CD4-positive, alpha-beta T cell treated with Interferon gamma for 1 hour (primary cell): ENCODE measurements around the gene COG5.

Source experiments
- DNase-seq: peaks from one replicate; pipeline ENCODE4 v3.0.0-alpha.2; 2020

The COG5 gene

DNA sequence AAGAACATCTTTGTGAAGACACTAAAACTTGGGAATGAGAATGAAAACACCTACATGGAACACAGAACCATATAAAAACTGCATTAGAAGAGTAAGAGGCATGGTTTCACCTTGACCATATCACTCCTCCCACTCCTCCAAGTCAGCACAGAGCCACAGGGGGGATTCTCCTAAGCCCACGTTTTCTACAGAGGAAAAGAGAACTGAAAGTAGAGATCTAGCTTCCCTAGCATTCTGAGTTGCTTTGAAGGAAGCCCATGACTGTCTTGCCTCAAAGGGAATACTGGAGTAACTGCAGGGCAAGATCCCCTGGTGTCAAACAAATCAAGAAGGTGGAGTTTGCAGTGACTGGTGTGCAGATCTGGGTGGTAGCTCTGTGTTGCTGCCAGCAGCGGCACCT is 351.0 kb downstream of the COG5 start:
- DNase-seq, result no peak

DNA sequence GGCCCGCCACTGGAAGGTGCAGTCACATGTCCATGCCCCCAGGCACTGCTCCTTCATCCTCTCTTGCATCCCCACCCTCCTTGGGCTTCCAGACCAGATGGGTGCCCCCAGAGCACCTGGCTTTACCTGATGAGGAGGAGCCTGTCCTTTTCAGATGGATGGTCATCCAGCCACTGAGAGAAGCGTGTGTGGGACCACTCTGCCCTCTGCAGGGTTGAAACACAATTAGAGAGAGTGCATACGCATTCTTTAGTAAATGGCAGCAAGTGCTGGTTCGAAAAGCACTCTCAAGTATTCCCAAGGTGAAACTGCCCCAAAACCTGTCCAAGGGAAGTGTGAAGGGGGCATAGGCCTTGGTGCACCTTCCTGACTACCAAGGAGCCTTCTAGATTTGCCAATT is 353.3 kb downstream of the COG5 start:
- DNase-seq, result no peak

DNA sequence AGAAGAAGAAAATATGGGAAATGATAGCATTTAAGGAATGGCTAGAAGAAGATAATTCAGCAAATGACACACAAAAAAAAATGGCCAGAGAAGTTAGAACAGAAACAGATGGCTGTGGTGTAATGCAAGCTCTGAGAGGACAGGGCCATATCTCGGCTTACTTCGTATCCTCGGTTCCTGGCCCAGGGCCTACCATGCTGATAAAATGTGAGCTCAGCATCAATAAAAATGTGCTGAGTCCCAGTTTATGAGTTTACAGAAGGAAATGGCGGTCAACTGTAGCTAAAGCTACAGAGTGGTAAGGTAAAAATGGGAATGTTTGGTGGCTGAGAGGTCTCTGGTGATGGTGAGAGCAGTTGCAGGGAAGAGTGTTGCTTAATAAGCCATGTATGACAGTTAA is 354.2 kb downstream of the COG5 start:
- no peak for DNase-seq

DNA sequence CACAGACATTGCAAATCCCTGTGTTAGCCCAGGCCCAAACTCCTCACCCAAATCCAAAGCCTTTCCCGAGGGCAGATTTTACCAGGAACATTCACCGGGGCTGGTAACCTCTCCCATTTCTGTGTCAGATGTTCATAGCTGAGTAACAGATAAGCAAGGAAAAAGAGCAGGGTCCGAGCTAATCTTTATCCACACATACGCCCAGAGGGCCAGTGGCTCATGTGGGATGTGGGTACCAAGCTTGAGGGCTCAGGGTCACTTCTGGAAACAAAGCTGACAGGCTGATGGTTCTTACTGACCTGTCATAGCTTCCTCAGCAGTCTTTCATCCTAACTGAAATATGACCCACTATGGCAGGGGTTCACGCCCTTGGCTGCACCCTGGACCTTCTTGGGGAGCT is 355.2 kb downstream of the COG5 start:
- no peak for DNase-seq

DNA sequence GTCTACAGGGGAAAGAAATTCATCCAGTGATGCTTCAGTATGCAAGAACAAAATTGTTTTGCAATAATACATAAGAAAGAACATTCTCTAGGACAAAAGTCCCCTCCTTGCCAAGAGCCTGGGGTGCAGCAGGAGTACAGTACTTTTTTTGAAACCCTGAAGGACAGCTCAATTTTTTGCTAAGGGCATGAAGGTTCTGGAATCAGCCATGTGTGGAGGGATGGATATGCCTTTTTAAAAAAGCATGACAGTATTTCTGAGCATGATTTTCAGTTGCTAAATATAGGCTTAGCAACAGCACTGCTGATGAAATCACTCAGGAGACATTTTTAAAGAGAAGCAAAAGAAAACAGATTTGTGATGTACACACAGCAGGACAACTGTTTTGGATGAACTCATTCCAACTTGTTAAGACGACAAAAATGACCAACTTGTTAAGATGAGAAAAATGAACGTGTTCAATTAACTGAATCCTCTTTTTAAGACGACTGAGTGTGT is 355.6 kb downstream of the COG5 start:
- DNase-seq, result no peak

DNA sequence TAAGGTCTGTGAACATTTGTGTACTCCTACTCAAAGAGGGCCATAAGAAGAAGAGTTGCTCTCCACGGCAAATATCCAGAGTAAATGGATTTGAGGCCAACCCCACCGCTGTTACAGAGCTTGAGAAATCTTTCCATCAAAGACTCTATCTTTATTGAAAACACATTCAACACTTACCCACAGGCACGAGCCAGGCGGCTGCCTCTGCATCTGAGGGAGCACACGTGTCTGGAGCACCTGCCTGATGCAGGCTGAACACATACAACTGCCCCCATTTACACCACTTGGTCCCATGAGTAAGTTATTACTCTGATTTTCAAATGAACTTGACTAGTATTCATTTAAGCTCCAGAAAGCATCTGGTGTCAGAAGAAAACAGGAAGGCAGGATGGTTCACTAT is 356.3 kb downstream of the COG5 start:
- no peak for DNase-seq

DNA sequence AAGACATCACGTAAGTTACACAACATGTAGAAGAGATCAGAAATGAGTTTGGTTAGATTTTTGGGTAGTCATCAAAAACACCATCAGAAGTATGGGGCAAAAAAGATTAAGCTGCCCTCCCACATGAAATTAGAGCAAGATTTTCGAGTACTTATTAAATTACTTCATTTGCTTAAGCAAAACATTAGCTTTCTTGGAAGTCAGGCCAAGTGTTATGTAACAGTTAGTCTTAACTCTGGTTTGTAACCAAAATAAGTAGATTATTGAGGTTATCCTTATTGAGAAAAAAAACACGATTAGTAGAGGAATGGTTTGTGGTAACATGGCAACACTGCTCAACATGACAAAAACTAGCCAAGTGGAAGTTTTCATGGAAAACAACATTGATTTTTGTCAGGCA is 357.0 kb downstream of the COG5 start:
- DNase-seq, result no peak

DNA sequence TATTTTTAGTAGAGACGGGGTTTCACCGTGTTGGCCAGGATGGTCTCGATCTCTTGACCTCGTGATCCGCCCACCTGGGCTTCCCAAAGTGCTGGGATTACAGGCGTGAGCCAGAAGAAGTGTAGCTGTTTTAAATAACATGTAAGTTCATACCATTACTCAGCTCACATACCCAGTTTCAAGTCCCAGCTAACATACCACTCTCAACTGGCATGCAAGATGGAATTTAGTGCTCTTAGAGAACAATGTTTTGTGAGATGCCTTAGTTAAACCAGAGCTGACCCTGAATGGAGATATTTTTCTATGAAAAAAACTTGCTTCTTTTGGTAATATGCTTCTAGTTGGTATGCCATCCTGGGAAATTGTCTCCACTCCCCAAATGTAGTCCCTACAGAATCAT is 357.6 kb downstream of the COG5 start:
- no peak for DNase-seq

DNA sequence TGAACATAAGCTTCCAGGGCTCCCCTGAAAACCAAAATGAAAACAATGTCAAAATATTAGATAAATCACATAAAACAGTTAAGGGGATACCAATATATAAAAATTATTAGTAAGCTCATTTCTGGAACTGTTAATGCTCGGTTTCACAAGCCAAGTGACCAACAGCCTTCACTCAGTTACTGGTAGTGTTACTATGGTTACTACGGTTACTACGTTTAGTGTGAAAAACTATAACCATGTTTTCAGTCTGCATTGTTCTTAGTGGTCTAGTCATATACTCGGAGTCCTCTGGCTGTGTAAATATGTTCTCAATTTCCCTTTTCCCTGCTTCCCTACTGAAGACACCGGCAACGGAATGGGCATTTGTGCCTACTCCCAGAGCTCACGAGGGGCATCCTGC is 360.1 kb downstream of the COG5 start:
- no peak for DNase-seq

DNA sequence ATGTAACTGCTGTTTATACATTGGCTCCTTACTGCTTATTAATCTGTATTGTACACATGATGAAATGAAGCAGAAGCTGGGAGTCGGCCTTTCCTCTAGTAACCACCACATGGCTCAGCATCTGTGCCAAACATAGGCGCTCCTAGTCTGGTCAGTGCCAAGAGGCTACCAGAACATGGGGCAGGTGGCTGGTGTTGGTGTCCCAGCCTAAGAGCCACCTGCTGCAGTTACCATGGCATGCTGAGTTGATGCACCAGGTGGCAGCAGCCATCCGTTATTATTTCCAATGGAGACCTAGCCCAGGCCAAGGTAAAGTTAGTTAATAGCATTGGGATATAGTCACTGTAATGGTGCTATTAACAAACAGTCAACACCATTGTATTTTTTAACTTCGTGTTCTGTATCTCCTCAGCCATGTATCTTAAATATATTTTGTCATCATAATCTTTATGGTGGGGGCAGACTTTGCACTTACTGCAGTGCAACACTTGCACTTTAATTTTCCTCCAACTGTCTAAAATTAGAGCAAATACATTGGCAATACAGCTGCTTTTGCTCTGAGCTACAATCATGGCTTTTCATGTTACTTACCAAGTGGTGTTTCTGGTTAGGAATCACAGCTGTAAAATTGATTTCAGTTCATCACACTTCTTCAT is 361.8 kb downstream of the COG5 start:
- DNase-seq, result no peak

DNA sequence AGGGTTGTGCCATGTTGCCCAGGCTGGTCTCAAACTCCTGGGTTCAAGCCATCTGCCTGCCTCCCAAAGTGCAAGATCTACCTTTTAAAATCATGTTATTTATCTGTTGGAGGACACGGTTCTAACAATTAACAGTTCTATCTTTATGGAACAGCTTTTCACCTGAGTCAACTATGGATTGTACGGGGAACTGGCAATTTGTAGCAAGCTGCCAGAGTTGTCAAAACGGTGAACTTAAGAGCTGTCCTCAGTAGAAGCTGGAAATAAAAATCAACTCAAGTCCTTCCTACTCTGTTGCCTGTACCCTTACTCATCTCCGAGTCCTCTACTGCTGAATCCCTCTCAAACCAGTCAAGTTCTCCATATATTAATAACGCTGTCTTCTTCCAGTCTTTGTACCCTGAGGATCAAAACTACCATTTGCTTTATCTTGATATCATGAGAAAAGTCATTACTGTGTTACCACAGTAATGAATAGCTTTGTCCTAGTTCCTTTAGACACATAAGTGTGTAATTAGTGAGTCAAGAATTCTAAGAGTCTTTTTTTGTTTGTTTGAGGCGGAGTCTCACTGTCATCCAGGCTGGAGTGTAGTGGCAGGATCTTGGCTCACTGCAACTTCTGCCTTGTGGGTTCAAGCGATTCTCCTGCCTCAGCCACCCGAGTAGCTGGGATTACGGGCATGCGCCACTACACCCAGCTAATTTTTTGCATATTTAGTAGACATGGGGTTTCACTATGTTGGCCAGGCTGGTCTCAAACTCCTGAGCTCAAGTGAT is 366.7 kb downstream of the COG5 start:
- DNase-seq, result no peak

DNA sequence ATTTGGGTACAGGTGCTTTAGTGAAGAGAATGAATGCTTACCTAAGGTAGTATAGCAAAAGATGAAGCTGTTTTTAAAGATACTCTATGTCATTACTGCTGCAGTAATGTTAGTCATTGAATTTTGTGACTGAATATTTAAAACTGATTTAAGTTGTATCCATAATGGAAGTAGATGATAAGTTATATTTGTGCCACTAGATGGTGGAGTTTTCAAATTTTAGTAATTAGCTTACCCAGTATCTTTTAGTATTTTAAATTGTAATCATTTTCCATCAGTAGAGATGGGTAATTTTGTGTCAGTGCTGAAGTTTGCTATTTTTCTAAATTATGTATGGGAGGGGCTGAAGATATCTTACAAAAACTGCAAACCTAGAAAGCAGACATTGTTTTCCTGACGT is 369.7 kb downstream of the COG5 start:
- no peak for DNase-seq

DNA sequence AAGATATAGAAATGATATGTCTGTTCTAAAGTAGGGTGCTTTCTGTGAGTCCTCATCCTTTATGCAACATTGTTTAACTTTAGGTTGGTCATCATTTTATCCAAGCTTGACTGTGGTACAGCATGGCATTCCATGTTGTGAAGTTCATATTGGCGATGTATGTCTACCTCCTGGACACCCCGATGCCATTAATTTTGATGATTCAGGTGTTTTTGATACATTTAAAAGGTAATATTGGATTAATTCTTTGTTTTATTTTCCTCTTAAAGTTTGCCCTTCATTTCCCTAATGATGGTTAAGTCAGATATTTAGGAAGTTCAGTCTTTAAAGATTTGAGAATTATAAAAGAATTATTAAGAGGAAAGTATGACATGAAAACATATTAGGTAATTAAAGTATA is 373.6 kb downstream of the COG5 start:
- no peak for DNase-seq

DNA sequence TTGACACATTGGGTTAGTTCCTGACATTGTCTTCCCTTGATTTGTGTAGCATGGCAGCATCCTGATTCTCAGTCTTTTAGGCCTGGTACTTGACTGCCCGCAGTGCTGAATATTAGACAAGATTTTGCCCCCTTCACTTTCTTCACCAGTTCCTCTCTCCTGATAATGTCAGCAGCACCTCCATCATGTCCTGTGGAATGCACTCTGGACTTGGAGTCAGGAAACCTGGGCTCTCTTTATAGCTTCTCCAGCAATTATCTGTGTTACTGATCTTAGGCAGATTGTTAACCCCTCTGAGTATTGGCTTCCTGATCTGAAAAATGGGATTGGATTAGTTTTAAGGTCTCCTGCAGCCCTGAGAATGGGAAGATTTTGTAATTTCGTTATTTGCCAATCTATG is 375.9 kb downstream of the COG5 start:
- no peak for DNase-seq

DNA sequence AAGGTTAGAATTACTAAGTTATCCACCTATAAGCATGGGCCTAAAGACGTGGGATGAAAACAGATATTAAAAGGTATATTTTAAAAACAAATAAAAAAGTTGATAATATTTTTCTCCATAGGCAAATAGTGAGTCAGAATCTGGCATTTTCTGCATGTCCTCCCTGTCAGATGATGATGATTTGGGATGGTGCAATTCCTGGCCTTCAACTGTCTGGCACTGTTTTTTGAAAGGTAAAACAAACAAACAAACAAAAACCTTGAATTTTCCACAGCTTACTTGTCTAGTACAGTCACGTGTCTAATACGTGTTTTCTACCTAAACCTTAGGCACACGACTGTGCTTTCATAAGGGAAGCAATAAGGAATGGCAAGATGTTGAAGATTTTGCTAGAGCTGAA is 377.5 kb downstream of the COG5 start:
- no peak for DNase-seq

DNA sequence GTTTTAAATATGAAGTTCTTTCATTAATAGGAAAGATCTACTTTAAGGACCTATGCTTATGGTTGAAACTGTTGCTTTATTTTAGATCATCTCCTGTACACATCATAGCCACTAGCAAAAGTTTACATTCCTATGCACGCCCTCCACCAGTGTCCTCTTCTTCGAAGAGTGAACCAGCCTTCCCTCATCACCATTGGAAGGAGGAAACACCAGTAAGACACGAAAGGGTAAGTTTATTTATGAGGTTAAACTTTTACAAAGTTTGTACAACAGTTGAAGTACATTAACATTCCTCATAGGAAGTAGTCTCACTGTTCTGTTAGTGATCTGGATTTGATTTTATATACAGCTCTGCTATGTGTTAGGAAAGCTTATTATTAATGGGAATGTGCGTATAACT is 378.0 kb downstream of the COG5 start:
- DNase-seq, result no peak

DNA sequence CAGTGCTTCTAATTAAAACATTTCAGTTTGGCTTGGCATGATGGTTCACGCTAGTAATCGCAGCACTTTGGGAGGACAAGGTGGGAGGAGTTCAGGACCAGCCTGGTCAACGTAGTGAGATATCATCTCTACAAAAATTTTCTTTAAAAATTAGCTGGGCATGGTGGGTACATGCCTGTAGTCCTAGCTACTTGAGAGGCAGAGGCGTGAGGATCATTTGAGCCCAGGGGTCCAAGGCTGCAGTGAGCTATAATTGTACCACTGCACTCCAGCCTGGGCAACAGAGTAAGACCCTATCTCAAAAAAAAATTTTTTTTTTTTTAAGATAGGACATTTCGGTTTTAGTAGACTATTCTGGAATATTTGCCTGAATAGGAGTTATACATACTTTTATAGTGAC is 382.5 kb downstream of the COG5 start:
- DNase-seq, result no peak

DNA sequence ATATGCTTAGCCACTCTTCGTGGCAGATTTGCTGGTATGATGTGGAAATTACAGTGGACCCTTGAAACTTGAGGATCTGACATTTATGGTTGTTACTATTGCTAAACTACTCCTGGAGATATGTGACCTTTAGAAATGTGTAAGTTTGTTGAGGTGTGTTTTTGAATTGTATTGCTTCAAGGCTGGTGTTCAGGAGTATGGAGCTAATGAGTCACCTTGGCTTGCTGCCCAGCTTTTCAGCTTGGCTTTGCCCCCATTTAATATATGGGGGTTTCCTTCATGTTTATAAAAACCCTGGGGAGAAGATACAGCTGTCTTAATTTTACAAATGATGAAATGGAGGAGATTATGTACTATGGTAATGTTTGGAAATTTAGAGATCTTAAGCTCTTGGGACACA is 383.3 kb downstream of the COG5 start:
- DNase-seq, result no peak

DNA sequence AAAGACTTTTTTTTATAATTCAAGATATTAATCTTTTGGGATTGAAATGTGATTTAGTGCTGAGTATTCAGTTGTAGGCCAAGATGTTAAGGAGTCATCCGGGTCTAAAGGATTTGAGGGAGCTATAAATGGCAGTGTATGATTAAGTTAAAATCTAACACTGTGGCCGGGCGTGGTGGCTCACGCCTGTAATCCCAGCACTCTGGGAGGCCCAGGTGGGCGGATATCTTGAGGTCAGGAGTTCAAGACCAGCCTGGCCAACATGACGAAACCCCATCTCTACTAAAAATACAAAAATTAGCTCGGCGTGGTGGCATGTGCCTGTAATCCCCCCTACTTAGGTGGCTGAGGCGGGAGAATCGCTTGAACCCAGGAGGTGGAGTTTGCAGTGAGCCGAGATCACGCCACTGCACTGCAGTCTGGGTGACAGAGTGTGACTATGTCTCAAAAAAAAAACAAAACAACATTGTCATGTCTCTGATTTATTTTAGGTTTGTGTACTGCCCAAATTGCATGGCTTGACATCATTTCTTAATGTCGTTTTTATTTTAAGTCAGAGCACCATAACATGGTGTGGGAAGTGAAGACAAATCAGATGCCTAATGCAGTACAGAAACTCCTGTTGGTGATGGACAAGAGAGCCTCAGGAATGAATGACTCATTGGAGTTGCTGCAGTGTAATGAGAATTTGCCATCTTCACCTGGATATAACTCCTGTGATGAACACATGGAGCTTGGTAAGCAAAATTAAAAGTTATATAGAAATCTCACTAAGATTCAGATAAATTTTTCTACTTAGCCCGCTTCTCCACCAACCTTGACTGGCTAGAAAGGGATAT is 384.2 kb downstream of the COG5 start:
- no peak for DNase-seq

DNA sequence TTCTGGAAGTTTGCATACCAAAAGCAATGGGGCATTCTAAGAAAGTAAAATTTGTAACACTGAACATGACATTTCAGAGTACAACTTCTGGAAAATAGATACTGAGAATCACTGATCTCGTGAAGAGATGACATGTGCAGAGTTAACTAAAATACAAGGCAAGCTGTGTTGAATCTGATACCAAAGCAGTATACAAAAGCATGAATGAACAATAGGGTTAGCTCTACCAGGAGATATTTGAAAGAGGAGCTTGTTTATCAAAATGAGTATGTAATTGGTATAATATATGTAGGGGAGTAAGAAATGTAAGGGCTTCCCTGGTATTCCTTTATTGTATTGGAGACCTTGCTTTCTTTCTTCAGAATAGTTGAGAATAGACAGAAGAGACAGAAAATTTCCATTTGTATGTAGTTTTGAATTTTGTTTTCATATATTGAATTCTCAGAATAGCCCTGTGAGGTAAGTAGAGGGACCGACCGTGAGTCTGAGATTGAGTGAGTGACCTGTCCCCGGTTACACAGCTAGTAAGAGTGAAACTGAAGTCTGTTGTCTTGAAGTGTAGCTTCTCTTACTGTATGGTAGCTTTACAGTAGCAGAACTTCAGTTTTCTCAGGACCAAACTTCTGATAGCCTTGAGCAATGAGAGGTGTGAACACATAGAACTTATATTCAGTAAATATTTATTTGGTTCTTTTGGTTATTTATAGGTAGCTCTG is 389.9 kb downstream of the COG5 start:
- DNase-seq, result no peak

DNA sequence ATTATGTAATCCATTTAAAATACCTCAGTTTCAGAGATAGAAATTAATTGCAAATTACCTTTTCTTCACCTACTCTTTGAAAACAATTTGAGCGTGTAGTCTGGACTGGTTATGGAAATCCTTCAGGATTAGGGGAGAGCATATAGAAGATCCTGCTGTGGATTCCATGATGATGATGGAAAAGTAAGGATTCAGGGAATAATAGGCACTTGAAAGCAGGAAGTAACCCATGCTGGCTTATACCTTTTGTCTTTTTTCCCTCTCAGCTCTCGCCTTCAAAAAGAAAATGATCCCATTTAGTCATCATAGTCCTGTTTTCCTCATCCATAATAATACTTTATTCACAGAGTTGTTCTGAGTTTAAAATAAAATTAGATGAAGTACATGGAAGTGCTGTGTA is 390.5 kb downstream of the COG5 start:
- no peak for DNase-seq

DNA sequence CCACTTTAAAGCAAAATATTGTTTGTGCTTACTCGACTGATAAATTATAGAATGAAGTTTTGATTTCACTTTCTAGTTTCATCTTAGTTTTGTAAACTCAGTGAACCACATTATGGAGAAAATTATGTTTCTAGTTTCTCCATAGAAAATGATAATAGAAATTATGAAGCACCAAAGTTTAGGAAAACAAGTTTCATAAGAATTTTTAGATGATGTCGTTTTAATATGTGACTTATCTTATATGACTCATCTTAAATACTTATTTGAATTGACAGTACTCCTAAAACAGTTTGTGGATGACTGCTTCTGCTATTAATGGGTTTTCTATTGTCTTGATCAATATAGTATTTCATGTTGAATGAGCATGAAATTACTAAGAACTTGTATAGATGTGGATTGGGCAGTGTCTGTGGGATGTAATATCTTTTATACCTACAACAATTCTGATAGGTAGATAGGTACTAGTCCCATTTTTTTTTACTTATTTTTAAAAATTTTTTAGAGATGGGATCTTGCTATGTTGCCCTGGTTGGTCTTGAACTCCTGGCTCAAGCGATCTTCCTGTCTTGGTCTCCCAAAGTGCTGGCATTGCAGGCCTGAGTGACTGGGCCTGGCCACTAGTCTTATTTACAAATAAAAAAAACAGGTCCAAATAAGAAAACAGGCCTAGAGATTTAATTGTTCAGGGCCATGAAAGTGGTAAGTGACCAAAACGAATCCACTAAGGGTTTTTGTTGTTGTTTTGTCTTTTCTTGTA is 391.3 kb downstream of the COG5 start:
- no peak for DNase-seq
